GM12865 (cell line): ENCODE measurements around the gene CLEC2L.

Source experiments
- DNase-seq: peaks from one replicate; pipeline ENCODE4 v3.0.0; 2010; ENCODE audit warnings: low read depth
- H3K4me3 ChIP-seq: 2 replicates; pipeline ENCODE4 v1.5.1; 2011; ENCODE audit warnings: mild to moderate bottlenecking, low read depth, low read length, control low read depth
- CTCF ChIP-seq: IDR thresholded peaks from 2 replicates; pipeline ENCODE4 v1.5.1; 2011; ENCODE audit warnings: low read length, control low read depth, low read depth, inconsistent platforms; ENCODE audit not compliant: insufficient read depth; ENCODE audit errors: missing control alignments

Gene CLEC2L

DNA sequence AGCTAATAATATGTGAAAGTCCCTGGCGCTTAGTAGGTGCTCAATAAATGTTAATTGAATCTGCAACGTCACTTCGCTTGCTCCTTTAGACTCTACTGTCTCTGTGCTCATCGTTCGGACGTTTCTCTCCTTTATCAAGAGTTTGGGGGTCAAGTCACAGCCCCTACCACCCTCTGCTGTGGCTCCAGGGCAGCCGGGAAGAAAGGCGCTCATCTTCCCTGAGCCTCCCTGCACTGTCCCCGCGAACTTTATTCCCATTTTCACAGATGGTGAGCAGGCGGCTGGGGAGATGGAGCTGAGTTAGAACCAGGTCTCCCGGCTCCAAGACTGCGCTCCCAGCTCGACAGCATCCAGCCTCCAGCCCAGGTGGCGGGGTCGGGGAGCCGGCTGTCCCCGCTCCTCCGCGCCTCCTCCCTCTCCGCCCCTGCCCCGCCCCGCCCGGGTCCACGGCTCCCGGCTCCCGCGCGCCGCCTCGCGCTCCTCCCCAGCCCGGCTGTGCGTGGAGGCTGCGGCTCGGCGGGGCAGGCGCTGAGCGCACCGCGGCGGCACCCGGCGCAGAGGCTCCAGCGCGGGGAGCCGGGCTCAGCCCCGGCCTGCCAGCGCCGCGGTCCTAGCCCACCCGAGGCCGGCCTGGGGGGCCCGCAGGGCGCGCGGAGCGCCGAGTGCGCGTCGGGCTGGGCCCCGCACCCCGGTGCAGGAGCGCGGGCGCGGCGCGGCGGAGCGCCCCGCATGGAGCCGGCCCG, at the start of gene CLEC2L:
Gene CLEC2L (plus strand): TSS at position 487 of the 743 bp plus-strand sequence. CDS start 243 bp downstream, at position 730.
- TF ChIP-seq CTCF, result no peak
- H3K4me3 ChIP-seq, result no peak within 1 kb of the TSS
- no peak for DNase-seq

DNA sequence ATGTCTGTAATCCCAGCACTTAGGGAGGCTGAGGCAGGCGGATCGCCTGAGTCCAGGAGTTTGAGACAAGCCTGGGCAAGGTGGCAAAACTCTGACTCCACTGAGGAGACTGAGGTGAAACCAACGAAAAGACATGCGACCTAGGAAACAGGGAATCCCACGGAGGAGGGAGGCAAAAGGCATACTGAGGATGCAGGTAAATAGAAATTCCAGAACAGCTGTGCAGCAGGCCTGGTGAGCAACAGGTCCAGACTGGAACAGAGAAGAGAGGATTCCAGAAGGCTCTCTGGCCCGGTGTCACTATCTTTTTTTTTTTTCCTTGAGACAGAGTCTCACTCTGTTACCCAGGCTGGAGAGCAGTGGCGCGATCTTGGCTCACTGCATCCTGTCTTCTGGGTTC, 47.3 kb upstream of the CLEC2L start:
- DNase-seq, result no peak
- H3K4me3 ChIP-seq, result no peak overlapping the region
- no peak for TF ChIP-seq CTCF

- TF ChIP-seq CTCF, result no peak
- H3K4me3 ChIP-seq, result no peak overlapping the region
- no peak for DNase-seq
Measured at GRCh38 chr7:139476891-139477290, 46.6 kb upstream of the CLEC2L start.

GRCh38 chr7:139479620-139480019, 43.9 kb upstream of the CLEC2L start:
- no peak for TF ChIP-seq CTCF
- no peak for DNase-seq
- no peak overlapping the region for H3K4me3 ChIP-seq

DNA sequence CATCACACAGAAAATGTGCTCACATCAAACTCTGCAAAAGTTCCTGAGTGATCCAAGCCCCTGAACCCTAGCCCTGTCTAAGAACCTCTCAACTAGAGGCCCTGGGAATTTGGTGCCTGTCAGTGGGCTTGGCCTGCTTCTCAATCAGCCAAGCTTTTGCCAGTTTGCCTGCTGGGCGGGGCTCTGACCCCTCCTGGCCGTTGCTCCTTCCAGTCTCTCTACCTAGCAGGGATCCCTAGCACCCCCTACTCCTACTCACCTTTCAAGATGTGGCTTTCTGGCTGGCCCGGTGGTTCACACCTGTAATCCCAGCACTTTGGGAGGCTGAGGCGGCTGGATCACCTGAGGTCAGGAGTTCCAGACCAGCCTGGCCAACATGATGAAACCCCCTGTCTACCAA, 42.1 kb upstream of the CLEC2L start:
- TF ChIP-seq CTCF, result no peak
- H3K4me3 ChIP-seq, result no peak overlapping the region
- DNase-seq, result no peak

GRCh38 chr7:139482122-139482521, 41.4 kb upstream of the CLEC2L start:
- DNase-seq, result no peak
- TF ChIP-seq CTCF, result no peak
- no peak overlapping the region for H3K4me3 ChIP-seq
